ENCODE measurements around the gene ADAMTS9. TPM values are rescaled to one million over a fixed set of nuclear protein-coding genes. Genes with fewer than 3 reads are reported as not detected.

ADAMTS9 gene
- total RNA-seq, 2 donors from 2014 or later, result 30.0 to 31.0 TPM

DNA sequence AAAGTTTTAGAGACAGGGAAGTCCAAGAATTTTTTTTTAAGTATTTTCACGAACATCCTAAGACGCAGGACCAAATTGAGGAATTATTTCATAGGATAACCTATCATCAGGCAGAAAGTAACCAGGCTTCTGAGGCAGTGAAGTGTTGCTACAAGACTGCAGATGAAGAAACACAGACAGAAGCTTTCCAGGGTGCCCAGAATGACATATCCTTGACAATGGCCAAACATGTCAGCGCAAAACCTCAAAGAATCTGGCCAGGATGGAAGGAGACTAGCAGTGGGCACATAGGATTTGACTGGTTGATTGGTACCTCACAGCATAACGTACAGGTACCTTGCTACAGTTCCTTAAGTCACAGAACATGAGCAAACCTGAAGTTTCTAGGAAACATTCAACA, 7.5 kb downstream of the ADAMTS9 start:
- H3K27me3 ChIP-seq (replicated peaks; ENCODE audit: insufficient read depth), result no peaks in the 10 kb centered on the region
- intact Hi-C loops (cut with DNase I), result loop anchor here (10.0 kb wide), 2 partner anchors 494 to 734 kb away; no protein-coding TSS in a partner anchor
- TF ChIP-seq POLR2AphosphoS5 (IDR thresholded peaks at IDR 0.05) (no peak), POLR2A (IDR thresholded peaks at IDR 0.05) (no peak)
- TF ChIP-seq, protein P1, sequence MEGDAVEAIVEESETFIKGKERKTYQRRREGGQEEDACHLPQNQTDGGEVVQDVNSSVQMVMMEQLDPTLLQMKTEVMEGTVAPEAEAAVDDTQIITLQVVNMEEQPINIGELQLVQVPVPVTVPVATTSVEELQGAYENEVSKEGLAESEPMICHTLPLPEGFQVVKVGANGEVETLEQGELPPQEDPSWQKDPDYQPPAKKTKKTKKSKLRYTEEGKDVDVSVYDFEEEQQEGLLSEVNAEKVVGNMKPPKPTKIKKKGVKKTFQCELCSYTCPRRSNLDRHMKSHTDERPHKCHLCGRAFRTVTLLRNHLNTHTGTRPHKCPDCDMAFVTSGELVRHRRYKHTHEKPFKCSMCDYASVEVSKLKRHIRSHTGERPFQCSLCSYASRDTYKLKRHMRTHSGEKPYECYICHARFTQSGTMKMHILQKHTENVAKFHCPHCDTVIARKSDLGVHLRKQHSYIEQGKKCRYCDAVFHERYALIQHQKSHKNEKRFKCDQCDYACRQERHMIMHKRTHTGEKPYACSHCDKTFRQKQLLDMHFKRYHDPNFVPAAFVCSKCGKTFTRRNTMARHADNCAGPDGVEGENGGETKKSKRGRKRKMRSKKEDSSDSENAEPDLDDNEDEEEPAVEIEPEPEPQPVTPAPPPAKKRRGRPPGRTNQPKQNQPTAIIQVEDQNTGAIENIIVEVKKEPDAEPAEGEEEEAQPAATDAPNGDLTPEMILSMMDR (IDR thresholded peaks at IDR 0.05), result no peak
- no peaks in the 10 kb centered on the region for H3K36me3 ChIP-seq
- WGBS, result 95% methylated on average over 4 of the region's 4 CpGs
- H3K4me1 ChIP-seq (replicated peaks), result no peaks in the 10 kb centered on the region
- H3K9me3 ChIP-seq, result no peaks in the 10 kb centered on the region
- H3K4me3 ChIP-seq, result no peak overlapping the region
- H3K27ac ChIP-seq, result no peak overlapping the region
- DNase-seq (ENCODE audit: low spot score), result no peak

DNA sequence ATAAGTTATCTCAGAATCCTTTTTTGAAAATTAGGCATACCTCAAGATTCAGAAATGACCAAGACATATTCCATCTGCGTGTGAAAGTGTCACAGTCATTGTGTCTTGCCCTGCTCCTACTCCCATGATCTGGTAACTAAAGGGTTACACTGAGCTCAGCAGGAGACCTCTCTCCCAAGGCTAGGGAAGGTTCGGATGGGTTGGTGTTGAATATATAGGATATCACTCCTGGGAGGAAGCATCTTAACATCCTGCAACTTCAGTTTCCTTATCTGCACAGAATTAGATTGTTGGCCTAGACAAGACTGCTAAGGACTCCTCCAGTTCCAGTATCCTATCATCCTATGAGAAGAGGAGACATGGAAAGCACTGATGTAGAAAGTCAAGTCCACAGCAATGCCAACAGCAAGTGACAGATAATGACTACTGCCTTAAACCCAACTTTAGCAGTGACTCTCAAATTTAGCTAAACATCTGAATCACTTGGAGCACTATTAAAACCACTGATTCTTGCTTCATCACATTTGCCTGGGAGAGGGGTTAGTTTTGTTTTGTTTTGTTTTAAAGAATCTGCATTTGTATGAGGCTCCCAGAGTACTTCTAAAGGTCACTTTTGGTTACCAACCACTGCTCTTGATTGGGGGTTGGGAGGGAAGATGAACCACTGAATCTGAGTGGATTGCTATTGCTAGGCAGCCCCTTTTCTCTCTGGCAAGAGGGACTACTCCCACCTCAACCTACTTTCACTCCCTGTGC, 9.7 kb downstream of the ADAMTS9 start:
- Histone ChIP-seq H3K4me3 (no peak overlapping the region), H3K36me3 (no peaks in the 10 kb centered on the region), H3K27me3 (replicated peaks; ENCODE audit: insufficient read depth) (no peaks in the 10 kb centered on the region), H3K9me3 (no peaks in the 10 kb centered on the region), H3K4me1 (replicated peaks) (no peaks in the 10 kb centered on the region), H3K27ac (no peak overlapping the region)
- WGBS, result 76% methylated on average over 2 of the region's 2 CpGs
- intact Hi-C loops (cut with DNase I), result no loop called here
- DNase-seq (ENCODE audit: low spot score), result no peak
- TF ChIP-seq, protein P1 (IDR thresholded peaks at IDR 0.05), result no peak
- TF ChIP-seq POLR2A (IDR thresholded peaks at IDR 0.05) (no peak), POLR2AphosphoS5 (IDR thresholded peaks at IDR 0.05) (no peak)

DNA sequence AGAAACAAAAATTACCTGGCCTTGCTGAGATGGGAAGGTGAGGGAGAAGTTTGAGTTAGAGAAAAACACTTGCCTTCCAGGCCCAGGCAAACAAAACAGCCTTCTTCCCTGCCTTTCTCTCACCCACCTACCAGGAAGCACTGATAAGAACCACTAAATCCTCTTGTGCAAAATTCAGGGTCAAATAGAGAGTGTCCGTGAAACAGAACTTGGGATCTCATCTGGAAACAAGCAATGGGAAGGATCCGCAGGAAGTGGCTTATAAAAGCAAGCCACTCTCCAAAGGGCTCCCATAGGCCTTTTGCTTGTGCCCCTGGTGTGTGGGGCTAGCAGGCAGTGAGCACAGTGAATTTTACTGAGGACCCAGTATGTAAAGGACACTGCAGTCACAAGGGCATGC, 11.0 kb downstream of the ADAMTS9 start:
- intact Hi-C loops (cut with DNase I), result no loop called here
- WGBS, result 69% methylated on average over 2 of the region's 2 CpGs
- H3K9me3 ChIP-seq, result no peaks in the 10 kb centered on the region
- TF ChIP-seq POLR2A (IDR thresholded peaks at IDR 0.05), result no peak
- no peaks in the 10 kb centered on the region for H3K36me3 ChIP-seq
- no peak overlapping the region for H3K4me3 ChIP-seq
- H3K27ac ChIP-seq, result no peak overlapping the region
- H3K4me1 ChIP-seq (replicated peaks), result no peaks in the 10 kb centered on the region
- no peak for DNase-seq (ENCODE audit: low spot score)
- no peaks in the 10 kb centered on the region for H3K27me3 ChIP-seq (replicated peaks; ENCODE audit: insufficient read depth)

DNA sequence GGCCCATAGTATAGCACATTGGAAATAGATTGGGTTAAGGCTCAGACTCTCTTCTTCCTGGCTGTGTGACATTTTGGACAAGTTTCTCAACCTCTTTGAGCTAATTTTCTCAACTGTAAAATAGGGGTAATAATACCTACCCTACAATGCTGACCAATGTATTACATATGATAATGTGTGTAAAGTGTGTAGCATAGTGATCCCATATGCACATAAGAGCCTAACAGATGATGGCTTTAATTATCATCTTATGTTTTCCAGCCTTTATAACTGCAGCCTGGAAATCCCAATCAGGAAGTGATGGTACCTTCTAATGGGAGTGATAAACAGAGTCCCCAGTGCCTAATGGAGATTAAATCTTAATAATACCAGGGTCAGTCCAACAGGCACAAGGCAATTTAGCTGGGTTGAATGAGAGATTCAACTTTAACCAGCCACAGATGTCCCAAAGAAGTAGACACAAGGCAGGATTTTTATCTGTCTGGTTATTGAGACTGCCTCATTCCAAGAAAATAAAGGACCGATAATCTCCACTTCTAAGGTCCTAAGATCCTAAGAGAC, 12.0 kb downstream of the ADAMTS9 start:
- intact Hi-C loops (cut with DNase I), result no loop called here
- Histone ChIP-seq H3K9me3 (no peaks in the 10 kb centered on the region), H3K27ac (no peak overlapping the region), H3K27me3 (replicated peaks; ENCODE audit: insufficient read depth) (no peaks in the 10 kb centered on the region), H3K36me3 (no peaks in the 10 kb centered on the region), H3K4me3 (no peak overlapping the region), H3K4me1 (replicated peaks) (no peaks in the 10 kb centered on the region)
- WGBS, result 100% methylated on average over 1 of the region's 1 CpG
- no peak for DNase-seq (ENCODE audit: low spot score)
- no peak for TF ChIP-seq POLR2A (IDR thresholded peaks at IDR 0.05)
- TF ChIP-seq POLR2AphosphoS5 (IDR thresholded peaks at IDR 0.05), result no peak
- TF ChIP-seq, protein P1 (IDR thresholded peaks at IDR 0.05), result no peak

DNA sequence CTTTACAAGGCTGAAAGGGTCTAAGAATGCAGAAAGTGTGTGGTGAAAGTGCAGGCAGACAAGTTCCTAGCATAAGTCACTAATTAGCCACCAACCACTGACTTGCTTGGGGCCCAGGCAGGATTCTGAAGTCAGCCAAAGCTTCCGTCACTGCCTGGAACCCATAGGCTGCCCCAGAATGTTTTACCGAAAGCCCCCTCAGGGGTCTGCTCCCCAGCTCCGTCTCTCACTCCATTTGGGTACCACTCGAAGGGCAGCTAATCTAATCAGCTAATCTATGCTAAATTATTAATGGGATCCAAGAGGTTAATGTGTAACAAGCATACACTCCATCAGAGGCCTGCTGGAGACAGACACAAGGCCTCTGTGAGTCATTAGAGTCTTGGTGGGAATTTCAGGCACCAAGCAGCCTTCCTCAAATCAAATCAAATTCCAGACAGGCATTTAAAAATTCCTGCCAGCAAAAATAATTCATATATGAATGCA, 13.2 kb downstream of the ADAMTS9 start:
- Histone ChIP-seq H3K4me3 (no peak overlapping the region), H3K9me3 (no peaks in the 10 kb centered on the region), H3K27me3 (replicated peaks; ENCODE audit: insufficient read depth) (no peaks in the 10 kb centered on the region), H3K27ac (no peak overlapping the region), H3K4me1 (replicated peaks) (no peaks in the 10 kb centered on the region), H3K36me3 (no peaks in the 10 kb centered on the region)
- no peak for DNase-seq (ENCODE audit: low spot score)
- TF ChIP-seq POLR2AphosphoS5 (IDR thresholded peaks at IDR 0.05) (no peak), POLR2A (IDR thresholded peaks at IDR 0.05) (no peak)
- TF ChIP-seq, protein P1 (IDR thresholded peaks at IDR 0.05), result no peak
- WGBS, result 74% methylated on average over 4 of the region's 4 CpGs
- intact Hi-C loops (cut with DNase I), result no loop called here

Measured in prostate gland (tissue), 2 donors.